Measurements from ENCODE around the gene ADGRD2.

- TF ChIP-seq CTCF (IDR thresholded peaks at IDR 0.05) (no peak), POLR2A (IDR thresholded peaks at IDR 0.05) (no peak)
Observed at GRCh38 chr9:124462739-124463138, 12.5 kb downstream of the ADGRD2 start.
